DOHH2 (cell line): ENCODE data around the gene PDC.

Source experiments
- CTCF ChIP-seq: fragments of 200-600 bp; sonication (generic); IDR thresholded peaks from one replicate; pipeline ENCODE4 v1.5.1; 2014; ENCODE audit warnings: antibody characterized with exemption, mild to moderate bottlenecking, low read depth, low read length; ENCODE audit not compliant: poor library complexity, severe bottlenecking
- EZH2phosphoT487 ChIP-seq: fragments of 200-600 bp; sonication (generic); IDR thresholded peaks from 2 replicates; pipeline ENCODE4 v1.6.1; 2017; ENCODE audit warnings: borderline replicate concordance, mild to moderate bottlenecking, antibody characterized with exemption, low read length, moderate library complexity, mixed read lengths

GRCh38 chr1:186500804-186501203 lies 39.9 kb upstream of the PDC start:
- TF ChIP-seq CTCF (no peak), EZH2phosphoT487 (no peak)
